Fibroblast of pulmonary artery (primary cell): Measurements from ENCODE around the gene COX4I1.

Source experiments
- DNase-seq: peaks from one replicate; pipeline ENCODE4 v3.0.0-alpha.2; 2010; ENCODE audit warnings: low read depth
- H3K4me3 ChIP-seq: replicated peaks from 2 replicates; pipeline ENCODE4 v1.5.1; 2011; ENCODE audit warnings: low read depth, mild to moderate bottlenecking, control low read depth, low read length, moderate library complexity
- TF ChIP-seq, protein P1 (sequence below): IDR thresholded peaks from 2 replicates; pipeline ENCODE4 v1.5.1; 2011; ENCODE audit warnings: mild to moderate bottlenecking, control low read depth, low read length, inconsistent platforms; ENCODE audit errors: missing control alignments

Gene COX4I1

GRCh38 chr16:85784813-85785212 is 14.7 kb upstream of the COX4I1 start:
- H3K4me3 ChIP-seq, result no peak overlapping the region
- DNase-seq, result no peak
- TF ChIP-seq, protein P1, sequence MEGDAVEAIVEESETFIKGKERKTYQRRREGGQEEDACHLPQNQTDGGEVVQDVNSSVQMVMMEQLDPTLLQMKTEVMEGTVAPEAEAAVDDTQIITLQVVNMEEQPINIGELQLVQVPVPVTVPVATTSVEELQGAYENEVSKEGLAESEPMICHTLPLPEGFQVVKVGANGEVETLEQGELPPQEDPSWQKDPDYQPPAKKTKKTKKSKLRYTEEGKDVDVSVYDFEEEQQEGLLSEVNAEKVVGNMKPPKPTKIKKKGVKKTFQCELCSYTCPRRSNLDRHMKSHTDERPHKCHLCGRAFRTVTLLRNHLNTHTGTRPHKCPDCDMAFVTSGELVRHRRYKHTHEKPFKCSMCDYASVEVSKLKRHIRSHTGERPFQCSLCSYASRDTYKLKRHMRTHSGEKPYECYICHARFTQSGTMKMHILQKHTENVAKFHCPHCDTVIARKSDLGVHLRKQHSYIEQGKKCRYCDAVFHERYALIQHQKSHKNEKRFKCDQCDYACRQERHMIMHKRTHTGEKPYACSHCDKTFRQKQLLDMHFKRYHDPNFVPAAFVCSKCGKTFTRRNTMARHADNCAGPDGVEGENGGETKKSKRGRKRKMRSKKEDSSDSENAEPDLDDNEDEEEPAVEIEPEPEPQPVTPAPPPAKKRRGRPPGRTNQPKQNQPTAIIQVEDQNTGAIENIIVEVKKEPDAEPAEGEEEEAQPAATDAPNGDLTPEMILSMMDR, result no peak

DNA sequence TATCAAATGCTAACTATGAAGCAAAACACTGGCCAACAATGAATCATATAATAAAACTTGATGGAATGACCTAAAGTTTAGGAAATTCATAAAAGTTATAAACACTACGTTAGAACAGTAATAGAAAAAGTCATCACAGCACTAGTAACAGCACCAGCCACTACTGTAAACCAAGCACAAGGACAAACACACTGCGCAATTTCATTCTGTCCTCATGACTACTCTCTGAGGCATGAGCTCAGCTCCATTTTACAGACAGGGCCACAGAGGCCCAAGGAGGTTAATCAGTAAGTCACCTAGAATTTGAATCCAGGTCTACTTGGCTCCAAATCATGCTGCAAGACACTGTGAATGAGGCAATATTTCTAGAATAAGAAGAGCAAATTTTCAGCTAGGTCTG is 13.6 kb upstream of the COX4I1 start:
- TF ChIP-seq, protein P1, result no peak
- no peak for DNase-seq
- no peak overlapping the region for H3K4me3 ChIP-seq

DNA sequence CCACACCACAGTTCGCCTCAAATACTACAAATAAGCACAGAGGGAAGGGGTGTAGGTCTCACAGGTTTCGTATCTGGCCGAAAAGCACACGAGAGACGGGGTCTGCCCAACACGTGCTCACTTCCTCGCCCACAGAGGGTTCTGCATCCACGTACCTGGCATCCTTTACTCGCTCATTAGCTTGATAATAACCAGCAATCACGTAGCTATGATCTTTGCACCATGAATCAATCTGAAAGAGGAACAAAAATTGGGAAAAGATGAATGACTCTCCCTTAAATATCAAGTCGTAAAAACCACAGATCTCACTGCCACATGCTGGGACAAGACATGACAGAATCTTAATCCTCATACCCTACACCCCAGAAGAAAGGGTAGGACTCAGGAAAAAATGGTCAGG is 10.7 kb upstream of the COX4I1 start:
- TF ChIP-seq, protein P1, result no peak
- no peak for DNase-seq

DNA sequence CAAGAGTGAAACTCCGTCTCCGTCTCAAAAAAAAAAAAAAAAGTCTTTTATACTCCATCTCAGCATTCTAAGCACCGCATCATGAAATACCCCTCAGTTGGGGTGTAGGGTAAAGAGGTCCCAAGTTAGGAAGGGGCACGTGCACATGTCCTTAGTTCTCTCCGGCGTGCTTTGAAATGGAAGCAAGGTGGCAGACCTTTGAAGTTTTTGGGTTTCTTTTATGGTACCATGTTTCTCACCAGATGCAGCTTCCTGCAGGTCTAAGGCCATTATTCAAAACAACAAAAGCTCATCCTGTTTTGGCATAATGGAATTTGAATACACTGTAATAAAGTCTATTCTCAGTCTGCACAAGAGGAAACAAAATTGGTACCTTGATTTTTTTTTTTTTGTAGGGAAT is 9.7 kb upstream of the COX4I1 start:
- no peak for DNase-seq
- TF ChIP-seq, protein P1, result no peak
- H3K4me3 ChIP-seq, result no peak overlapping the region

More for the DNA sequence above, 10.7 kb upstream of the COX4I1 start:
- H3K4me3 ChIP-seq, result no peak overlapping the region

DNA sequence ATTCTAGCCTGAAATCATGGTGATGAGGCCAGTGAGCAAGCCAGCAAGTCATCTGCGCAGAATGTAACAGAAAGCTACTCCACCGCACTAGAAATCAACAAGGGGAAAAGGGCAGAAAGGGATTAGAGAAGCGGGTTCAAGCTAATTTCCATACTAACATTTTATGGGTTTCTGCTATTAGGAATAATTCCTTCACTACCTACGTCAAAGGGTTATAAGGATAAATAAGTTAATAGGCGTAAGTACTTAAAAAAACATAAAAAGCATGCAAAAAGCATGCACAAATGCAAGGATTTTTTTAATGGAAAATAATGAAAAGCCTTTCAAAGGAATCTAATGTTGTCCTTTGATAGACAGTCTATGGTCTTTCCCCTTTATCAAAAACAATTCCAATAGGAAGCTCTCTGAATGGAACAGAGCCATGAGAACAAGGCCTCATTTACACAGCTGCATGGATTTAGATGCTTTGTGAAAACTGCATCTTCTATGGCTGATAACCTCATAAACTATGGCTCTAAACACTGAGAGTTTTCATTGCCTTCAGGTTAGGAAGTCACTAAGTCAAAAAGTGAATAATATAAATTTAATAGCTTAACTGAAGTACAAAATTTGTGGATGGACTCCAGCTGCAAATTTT is 5.7 kb upstream of the COX4I1 start:
- TF ChIP-seq, protein P1, result no peak
- DNase-seq, result no peak
- H3K4me3 ChIP-seq, result no peak overlapping the region

DNA sequence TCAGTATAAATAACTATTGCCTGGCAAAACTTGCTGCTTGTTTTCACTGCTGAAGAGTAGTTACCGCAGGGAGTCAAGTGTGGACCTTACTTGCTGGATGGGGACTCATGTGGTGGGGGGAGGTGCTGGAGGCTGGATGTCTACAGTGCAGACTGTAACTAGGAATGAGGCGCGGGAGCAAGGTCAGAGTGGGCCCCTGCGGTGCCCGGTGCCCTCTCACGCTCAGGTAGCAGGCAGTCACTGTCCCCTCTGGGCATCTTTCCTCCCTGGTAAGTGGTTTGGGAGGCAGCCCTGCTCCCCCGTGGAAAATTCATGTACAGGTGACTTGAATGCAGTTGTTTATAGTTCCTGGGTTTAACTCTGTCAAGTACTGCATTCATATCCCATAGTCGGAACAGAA is 4.8 kb upstream of the COX4I1 start:
- TF ChIP-seq, protein P1, result no peak
- no peak overlapping the region for H3K4me3 ChIP-seq
- DNase-seq, result no peak

DNA sequence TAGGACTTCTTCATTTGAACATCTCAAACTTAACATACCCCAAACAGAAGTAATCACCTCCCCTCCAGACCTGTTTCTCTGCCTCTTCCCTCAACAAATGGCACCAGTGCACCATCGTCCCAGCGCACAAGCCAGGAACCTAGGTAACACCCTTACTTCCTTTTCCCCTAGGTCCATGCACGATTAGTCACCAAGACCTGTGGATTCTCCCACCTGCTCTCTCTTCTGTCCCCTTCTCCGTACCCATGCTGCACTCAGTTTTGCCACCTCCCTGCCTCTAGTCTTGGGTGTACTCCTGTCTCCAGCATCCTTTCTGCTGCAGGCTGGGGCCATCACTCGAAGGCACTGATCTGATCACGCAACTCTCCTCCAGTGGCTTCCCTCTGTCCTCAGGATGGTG is 3.3 kb upstream of the COX4I1 start:
- no peak overlapping the region for H3K4me3 ChIP-seq
- DNase-seq, result no peak
- TF ChIP-seq, protein P1, result no peak
